ENCODE data around the gene SERPINE1. TPM values are rescaled to one million over a fixed set of nuclear protein-coding genes. Genes with fewer than 3 reads are reported as not detected.
"Not testable (repeated sequence)": the region's sequence is repeated elsewhere in the genome, so short reads cannot be mapped to it uniquely, and the experiment has no call there.

SERPINE1 gene
- total RNA-seq, 1 donor from 2014 or later = 15.4 TPM

DNA sequence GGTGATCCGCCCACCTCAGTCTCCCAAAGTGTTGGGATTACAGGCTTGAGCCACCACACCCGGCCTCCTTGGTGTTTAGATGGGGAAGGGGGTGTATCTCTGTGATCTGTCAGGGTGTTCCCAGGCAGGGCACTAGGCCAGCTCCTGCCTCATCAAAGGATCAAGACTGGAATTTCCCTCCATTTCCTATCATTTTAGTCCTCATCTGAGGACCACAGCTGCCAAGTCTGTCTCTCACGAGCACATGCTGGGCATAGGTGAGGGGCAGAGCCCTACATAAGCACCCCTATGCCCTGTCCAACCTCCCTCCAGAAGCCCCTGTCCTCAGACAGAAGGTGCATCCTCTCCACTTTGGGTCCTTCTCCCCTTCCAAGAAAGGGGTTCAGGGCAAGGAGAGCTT, 22.1 kb upstream of the SERPINE1 start:
- peaks cover 40% of the 10 kb centered on the region for H3K4me1 ChIP-seq
- H3K27me3 ChIP-seq (ENCODE audit: low read depth) = no peaks in the 10 kb centered on the region
- TF ChIP-seq, protein P1, sequence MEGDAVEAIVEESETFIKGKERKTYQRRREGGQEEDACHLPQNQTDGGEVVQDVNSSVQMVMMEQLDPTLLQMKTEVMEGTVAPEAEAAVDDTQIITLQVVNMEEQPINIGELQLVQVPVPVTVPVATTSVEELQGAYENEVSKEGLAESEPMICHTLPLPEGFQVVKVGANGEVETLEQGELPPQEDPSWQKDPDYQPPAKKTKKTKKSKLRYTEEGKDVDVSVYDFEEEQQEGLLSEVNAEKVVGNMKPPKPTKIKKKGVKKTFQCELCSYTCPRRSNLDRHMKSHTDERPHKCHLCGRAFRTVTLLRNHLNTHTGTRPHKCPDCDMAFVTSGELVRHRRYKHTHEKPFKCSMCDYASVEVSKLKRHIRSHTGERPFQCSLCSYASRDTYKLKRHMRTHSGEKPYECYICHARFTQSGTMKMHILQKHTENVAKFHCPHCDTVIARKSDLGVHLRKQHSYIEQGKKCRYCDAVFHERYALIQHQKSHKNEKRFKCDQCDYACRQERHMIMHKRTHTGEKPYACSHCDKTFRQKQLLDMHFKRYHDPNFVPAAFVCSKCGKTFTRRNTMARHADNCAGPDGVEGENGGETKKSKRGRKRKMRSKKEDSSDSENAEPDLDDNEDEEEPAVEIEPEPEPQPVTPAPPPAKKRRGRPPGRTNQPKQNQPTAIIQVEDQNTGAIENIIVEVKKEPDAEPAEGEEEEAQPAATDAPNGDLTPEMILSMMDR (IDR thresholded peaks at IDR 0.05) = no peak
- no peak overlapping the region for H3K27ac ChIP-seq
- no peak overlapping the region for H3K4me3 ChIP-seq
- H3K36me3 ChIP-seq = no peaks in the 10 kb centered on the region
- no peak for ATAC-seq
- intact Hi-C loops (cut with DNase I) = no loop called here
- DNase-seq = no peak
- H3K9me3 ChIP-seq = no peaks in the 10 kb centered on the region

DNA sequence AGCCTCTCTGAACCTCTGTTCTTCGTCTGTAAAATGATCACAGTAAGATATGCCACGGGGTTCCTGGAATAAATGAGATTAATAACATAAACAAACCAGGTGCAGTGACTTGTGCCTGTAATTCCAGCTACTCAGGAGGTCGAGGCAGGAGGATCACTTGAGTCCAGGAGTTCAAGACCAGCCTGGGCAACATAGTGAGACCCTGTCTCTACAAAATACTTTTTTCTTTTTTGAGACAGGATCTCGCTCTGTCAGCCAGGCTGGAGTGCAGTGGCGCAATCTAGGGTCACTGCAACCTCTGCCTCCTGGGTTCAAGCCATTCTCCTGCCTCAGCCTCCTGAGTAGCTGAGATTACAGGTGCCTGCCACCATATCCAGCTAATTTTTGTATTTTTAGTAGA, 21.7 kb upstream of the SERPINE1 start:
- H3K4me1 ChIP-seq = peaks cover 35% of the 10 kb centered on the region
- H3K9me3 ChIP-seq; H3K27me3 ChIP-seq (ENCODE audit: low read depth); DNase-seq; intact Hi-C loops (cut with DNase I); H3K4me3 ChIP-seq; H3K27ac ChIP-seq; H3K36me3 ChIP-seq; ATAC-seq: not testable (repeated sequence)

DNA sequence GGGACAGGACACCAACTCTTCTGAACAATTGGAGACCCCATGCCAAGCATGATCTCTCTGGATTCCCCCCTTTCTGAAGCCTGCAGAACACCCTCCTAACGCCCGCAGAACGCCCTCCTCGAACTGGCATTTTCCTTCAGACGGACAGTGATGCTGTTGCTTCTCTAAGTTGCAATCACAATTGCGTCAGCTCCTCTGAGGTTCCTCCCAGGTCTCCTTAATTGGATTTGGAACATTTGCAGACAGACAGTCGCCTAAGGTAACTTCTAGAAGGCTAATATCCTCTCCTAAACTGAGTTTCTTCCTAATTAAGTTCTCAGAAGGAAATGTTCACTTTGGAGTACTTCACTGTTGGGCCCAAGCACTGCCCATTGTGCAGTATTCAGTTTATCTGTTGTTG, 20.5 kb upstream of the SERPINE1 start:
- no peaks in the 10 kb centered on the region for H3K27me3 ChIP-seq (ENCODE audit: low read depth)
- TF ChIP-seq, protein P1 (IDR thresholded peaks at IDR 0.05) = no peak
- ATAC-seq (no peak), DNase-seq (no peak)
- no peak overlapping the region for H3K27ac ChIP-seq
- no peaks in the 10 kb centered on the region for H3K36me3 ChIP-seq
- H3K9me3 ChIP-seq = no peaks in the 10 kb centered on the region
- intact Hi-C loops (cut with DNase I) = no loop called here
- peaks cover 33% of the 10 kb centered on the region for H3K4me1 ChIP-seq
- no peak overlapping the region for H3K4me3 ChIP-seq

DNA sequence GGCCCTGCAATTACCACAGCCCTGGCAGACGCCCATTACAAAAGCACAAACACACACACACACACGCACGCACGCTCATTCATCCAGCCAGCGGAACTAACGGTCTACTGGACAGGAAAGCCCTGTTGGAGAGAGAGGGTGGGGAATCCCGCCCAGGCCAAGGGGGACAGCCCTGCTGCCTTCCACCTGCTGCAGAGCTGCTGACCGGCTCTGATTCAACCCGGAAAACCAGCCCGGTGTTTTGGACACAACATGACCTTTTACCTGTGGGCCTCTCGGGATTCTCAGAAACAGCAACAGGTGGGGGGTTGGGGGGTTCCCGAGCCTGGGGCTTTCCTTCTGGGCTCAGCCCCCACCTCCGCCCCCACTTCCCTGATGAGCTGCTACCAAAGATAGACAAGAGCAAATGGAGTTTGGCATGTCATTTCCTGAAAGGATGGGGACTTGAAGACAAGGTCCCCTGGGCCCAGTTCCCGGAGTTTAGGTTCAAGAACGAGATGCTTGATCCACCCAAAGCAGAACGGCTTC, 18.5 kb upstream of the SERPINE1 start:
- Histone ChIP-seq H3K36me3 (no peaks in the 10 kb centered on the region), H3K9me3 (no peaks in the 10 kb centered on the region), H3K4me1 (peaks cover 42% of the 10 kb centered on the region), H3K27ac (peak overlapping the region; percentile 56), H3K4me3 (no peak overlapping the region), H3K27me3 (ENCODE audit: low read depth) (no peaks in the 10 kb centered on the region)
- DNase-seq (peak; percentile 67), ATAC-seq (peak; percentile 59)
- intact Hi-C loops (cut with DNase I) = no loop called here
- TF ChIP-seq, protein P1 (IDR thresholded peaks at IDR 0.05) = no peak

DNA sequence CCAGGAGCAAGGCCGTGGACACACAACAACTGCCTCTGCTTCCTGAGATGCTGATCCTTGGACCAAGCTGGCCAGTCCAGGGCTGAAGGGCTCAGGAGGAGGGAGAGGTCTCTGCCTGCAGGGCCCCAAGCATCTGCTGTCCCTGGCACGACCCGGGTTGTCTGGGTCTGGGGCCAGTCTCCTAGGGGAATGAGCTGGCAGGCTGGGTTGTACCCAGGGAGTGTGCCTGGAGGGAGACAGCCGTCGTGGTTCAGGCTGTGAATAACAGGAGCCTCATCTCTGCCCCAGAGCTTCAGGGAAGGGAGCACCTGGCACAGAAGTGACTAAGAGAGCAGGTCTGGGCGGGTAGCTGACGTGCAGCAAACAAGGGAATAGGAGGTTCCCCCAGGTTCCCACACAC, 17.9 kb upstream of the SERPINE1 start:
- intact Hi-C loops (cut with DNase I) = no loop called here
- ATAC-seq (no peak), DNase-seq (no peak)
- H3K4me1 ChIP-seq = peaks cover 42% of the 10 kb centered on the region
- H3K27ac ChIP-seq = peak overlapping the region; percentile 56
- H3K36me3 ChIP-seq = no peaks in the 10 kb centered on the region
- no peak overlapping the region for H3K4me3 ChIP-seq
- no peaks in the 10 kb centered on the region for H3K27me3 ChIP-seq (ENCODE audit: low read depth)
- TF ChIP-seq, protein P1 (IDR thresholded peaks at IDR 0.05) = no peak
- H3K9me3 ChIP-seq = no peaks in the 10 kb centered on the region

DNA sequence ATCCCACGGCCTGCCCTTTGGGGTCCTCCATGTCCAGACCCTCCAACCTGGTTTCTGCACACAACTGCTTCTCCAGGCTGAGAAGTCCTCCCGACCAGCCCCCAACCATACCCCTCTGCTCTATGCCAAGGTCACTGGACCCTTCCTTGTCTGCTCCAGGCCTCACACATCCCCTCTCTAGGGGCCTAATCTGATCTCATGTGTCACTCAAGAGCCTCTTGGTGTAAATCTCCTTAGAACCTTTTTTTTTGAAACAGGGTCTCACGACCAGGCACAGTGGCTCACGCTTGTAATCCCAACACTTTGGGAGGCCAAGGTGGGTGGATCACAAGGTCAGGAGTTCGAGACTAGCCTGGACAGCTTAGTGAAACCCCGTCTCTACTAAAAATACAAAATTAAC, 17.5 kb upstream of the SERPINE1 start:
- TF ChIP-seq, protein P1 (IDR thresholded peaks at IDR 0.05) = no peak
- Histone ChIP-seq H3K4me3 (no peak overlapping the region), H3K27me3 (ENCODE audit: low read depth) (no peaks in the 10 kb centered on the region), H3K4me1 (peaks cover 39% of the 10 kb centered on the region), H3K9me3 (no peaks in the 10 kb centered on the region), H3K36me3 (no peaks in the 10 kb centered on the region), H3K27ac (peak overlapping the region; percentile 24)
- ATAC-seq = no peak
- DNase-seq = no peak
- intact Hi-C loops (cut with DNase I) = no loop called here
